DND-41 (cell line): ENCODE results near the gene DNAJA2.
"Not testable (repeated sequence)": the region's sequence is repeated elsewhere in the genome, so short reads cannot be mapped to it uniquely, and the experiment has no call there.

Source experiments
- ATAC-seq: fragments of 200-7000 bp; cut with Tn5 transposase; 3 replicates; pipeline ENCODE4 v1.9.1; 2021; ENCODE audit warnings: low read depth; ENCODE audit not compliant: insufficient read depth
- DNase-seq: peaks from one replicate; pipeline ENCODE4 v3.0.0-alpha.2; 2020
- H2AFZ ChIP-seq: 2 replicates; pipeline ENCODE4 v1.6.0; 2012; ENCODE audit warnings: low read depth, low read length
- H3K27ac ChIP-seq: 2 replicates; pipeline ENCODE4 v1.5.1; 2012; ENCODE audit warnings: low read length, inconsistent platforms
- H3K27me3 ChIP-seq: fragments of 200-600 bp; sonication (generic); 2 replicates; pipeline ENCODE4 v1.6.0; 2012; ENCODE audit warnings: low read length, mild to moderate bottlenecking, inconsistent platforms; ENCODE audit not compliant: insufficient read depth, poor library complexity
- H3K36me3 ChIP-seq: 2 replicates; pipeline ENCODE4 v1.5.1; 2012; ENCODE audit warnings: low read length, inconsistent platforms; ENCODE audit not compliant: insufficient read depth
- H3K4me1 ChIP-seq: 2 replicates; pipeline ENCODE4 v1.5.1; 2012; ENCODE audit warnings: mild to moderate bottlenecking, low read length; ENCODE audit not compliant: insufficient read depth
- H3K4me2 ChIP-seq: 2 replicates; pipeline ENCODE4 v1.6.0; 2012; ENCODE audit warnings: mild to moderate bottlenecking, moderate library complexity, low read length, inconsistent platforms; ENCODE audit not compliant: insufficient read depth
- H3K4me3 ChIP-seq, 2 experiments: fragments of 200-600 bp in 1 of 2; shearing (Covaris generic) in 1 of 2; 2 replicates each; pipeline ENCODE4 v1.5.1; 2012 to 2016; ENCODE audit warnings: inconsistent platforms in 2 of 2, low read length in 2 of 2, mild to moderate bottlenecking in 2 of 2, low read depth in 1 of 2, moderate library complexity in 1 of 2
- H3K79me2 ChIP-seq: 2 replicates; pipeline ENCODE4 v1.6.0; 2012; ENCODE audit warnings: low read length, inconsistent platforms; ENCODE audit not compliant: insufficient read depth
- H3K9ac ChIP-seq: 2 replicates; pipeline ENCODE4 v1.6.0; 2012; ENCODE audit warnings: low read depth, mild to moderate bottlenecking, inconsistent platforms, low read length, moderate library complexity
- H3K9me3 ChIP-seq: 2 replicates; pipeline ENCODE4 v1.5.1; 2012; ENCODE audit warnings: low read length, moderate library complexity, mild to moderate bottlenecking, inconsistent platforms; ENCODE audit not compliant: insufficient read depth, severe bottlenecking
- H4K20me1 ChIP-seq: 2 replicates; pipeline ENCODE4 v1.6.0; 2012; ENCODE audit warnings: low read length; ENCODE audit not compliant: insufficient read depth
- CTCF ChIP-seq: IDR thresholded peaks from 2 replicates; pipeline ENCODE4 v1.5.1; 2012; ENCODE audit warnings: borderline replicate concordance, low read length, moderate library complexity, mild to moderate bottlenecking; ENCODE audit not compliant: poor library complexity, severe bottlenecking; ENCODE audit errors: extremely low read depth
- EZH2 ChIP-seq: IDR thresholded peaks from 3 replicates; pipeline ENCODE4 v1.6.1; 2012; ENCODE audit warnings: borderline replicate concordance, low read depth, mild to moderate bottlenecking, moderate library complexity, low read length, inconsistent platforms; ENCODE audit not compliant: severe bottlenecking

DNAJA2 gene

GRCh38 chr16:47008612-47009011 lies 35.1 kb upstream of the DNAJA2 start:
- Histone ChIP-seq H3K9ac (no peak overlapping the region), H3K4me1 (no peaks in the 10 kb centered on the region), H2AFZ (no peak overlapping the region), H3K9me3 (no peaks in the 10 kb centered on the region), H3K4me3 (no peak overlapping the region), H4K20me1 (no peaks in the 10 kb centered on the region), H3K79me2 (no peaks in the 10 kb centered on the region), H3K27ac (no peak overlapping the region), H3K27me3 (no peaks in the 10 kb centered on the region), H3K4me2 (no peak overlapping the region), H3K36me3 (no peaks in the 10 kb centered on the region)
- DNase-seq (no peak), ATAC-seq (no peak)
- no peak for TF ChIP-seq CTCF
- TF ChIP-seq EZH2: no peak

GRCh38 chr16:47008174-47008573 lies 34.7 kb upstream of the DNAJA2 start:
- Histone ChIP-seq H3K36me3 (no peaks in the 10 kb centered on the region), H3K4me2 (no peak overlapping the region), H3K27me3 (no peaks in the 10 kb centered on the region), H4K20me1 (no peaks in the 10 kb centered on the region), H3K9ac (no peak overlapping the region), H2AFZ (no peak overlapping the region), H3K4me3 (no peak overlapping the region), H3K4me1 (no peaks in the 10 kb centered on the region), H3K27ac (no peak overlapping the region), H3K9me3 (no peaks in the 10 kb centered on the region), H3K79me2 (no peaks in the 10 kb centered on the region)
- TF ChIP-seq CTCF: no peak
- no peak for TF ChIP-seq EZH2
- DNase-seq: no peak
- ATAC-seq: no peak

GRCh38 chr16:47004652-47005051 lies 31.2 kb upstream of the DNAJA2 start:
- Histone ChIP-seq H3K79me2 (no peaks in the 10 kb centered on the region), H3K4me2 (no peak overlapping the region), H3K4me3 (no peak overlapping the region), H3K27me3 (no peaks in the 10 kb centered on the region), H2AFZ (no peak overlapping the region), H3K9me3 (no peaks in the 10 kb centered on the region), H3K4me1 (no peaks in the 10 kb centered on the region), H3K36me3 (no peaks in the 10 kb centered on the region), H4K20me1 (no peaks in the 10 kb centered on the region), H3K9ac (no peak overlapping the region), H3K27ac (no peak overlapping the region)
- TF ChIP-seq CTCF: no peak
- no peak for TF ChIP-seq EZH2
- DNase-seq (no peak), ATAC-seq (no peak)

DNA sequence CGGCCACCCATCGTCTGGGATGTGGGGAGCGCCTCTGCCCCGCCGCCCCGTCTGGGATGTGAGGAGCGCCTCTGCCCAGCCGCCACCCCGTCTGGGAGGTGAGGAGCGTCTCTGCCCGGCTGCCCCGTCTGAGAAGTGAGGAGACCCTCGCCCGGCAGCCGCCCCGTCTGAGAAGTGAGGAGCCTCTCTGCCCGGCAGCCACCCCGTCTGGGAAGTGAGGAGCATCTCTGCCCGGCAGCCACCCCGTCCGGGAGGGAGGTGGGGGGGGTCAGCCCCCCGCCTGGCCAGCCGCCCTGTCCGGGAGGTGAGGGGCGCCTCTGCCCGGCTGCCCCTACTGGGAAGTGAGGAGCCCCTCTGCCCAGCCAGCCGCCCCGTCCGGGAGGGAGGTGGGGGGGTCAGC lies 26.6 kb upstream of the DNAJA2 start:
- H3K4me2 ChIP-seq, H3K4me1 ChIP-seq, H4K20me1 ChIP-seq, H3K79me2 ChIP-seq, DNase-seq, ATAC-seq, H2AFZ ChIP-seq, H3K27me3 ChIP-seq, H3K27ac ChIP-seq, H3K36me3 ChIP-seq, H3K4me3 ChIP-seq, H3K9me3 ChIP-seq, H3K9ac ChIP-seq: not testable (repeated sequence)
